ENCODE data around the gene ABCC9.
"Not testable (repeated sequence)": the region's sequence is repeated elsewhere in the genome, so short reads cannot be mapped to it uniquely, and the experiment has no call there.

The ABCC9 gene

DNA sequence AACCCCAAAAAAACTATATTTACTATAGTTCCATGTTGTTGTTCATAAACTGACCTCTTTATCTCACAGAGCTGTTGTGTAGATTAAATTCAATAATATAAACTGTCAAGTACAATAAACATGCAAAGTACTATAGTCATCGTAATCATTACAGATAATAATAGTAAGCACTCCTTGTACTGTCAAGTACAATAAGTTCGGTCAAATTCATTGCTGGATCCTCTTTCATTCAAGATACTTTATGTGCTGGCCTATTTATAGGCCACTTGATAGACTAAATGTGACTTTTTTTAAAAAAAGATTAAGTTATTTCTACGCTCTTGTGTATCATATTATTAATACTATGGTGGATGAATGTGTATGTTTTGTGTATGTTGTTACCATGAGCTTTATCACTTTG, 127.5 kb downstream of the ABCC9 start:
- no peak for DNase-seq

DNA sequence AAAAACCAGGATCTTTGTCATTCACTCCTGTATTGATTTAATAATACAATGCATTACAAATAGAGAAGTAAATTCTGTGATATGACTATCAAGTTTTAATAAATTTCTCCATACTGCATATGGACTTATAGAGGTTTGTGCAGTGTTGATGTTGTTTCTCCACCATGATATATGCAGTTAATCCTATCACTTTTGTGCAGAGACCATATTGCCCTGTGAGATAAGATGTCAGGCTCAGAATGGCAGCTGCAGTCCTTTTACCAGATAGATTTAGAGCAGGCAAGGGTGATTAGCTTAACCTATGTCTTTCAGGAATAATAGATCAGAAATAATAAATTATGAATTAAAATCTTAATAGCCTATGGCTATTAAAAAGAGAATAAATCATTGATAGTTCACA, 128.1 kb downstream of the ABCC9 start:
- no peak for DNase-seq

DNA sequence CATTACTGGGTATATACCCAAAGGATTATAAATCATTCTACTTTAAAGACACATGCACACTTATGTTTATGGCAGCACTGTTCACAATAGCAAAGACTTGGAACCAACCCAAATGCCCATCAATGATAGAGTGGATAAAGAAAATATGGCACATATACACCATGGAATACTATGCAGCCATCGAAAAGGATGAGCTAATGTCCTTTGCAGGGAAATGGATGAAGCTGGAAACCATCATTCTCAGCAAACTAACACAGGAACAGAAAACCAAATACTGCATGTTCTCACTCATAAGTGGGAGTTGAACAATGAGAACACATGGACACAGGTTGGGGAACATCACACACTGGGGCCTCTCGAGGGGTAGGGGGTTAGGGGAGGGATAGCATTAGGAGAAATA, 128.9 kb downstream of the ABCC9 start:
- DNase-seq: not testable (repeated sequence)

DNA sequence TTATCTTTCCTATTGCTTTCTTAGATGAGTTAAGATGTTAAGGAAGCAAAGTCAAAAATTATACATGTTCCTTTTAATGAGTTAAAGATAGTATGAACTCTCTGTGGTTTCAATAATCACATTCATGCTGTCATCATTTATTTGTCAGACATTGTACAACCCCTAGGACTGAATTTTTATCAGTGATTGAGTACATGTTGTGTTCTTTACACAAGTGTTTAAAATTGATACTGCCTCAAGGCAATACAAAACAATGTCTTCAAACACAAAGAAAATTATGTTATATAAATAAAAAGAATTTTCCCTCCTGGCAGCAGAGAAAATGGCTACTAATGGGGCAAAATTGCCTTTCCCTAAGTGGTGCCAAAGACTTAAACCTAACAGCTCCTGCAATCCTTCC, 132.1 kb downstream of the ABCC9 start:
- DNase-seq: no peak

DNA sequence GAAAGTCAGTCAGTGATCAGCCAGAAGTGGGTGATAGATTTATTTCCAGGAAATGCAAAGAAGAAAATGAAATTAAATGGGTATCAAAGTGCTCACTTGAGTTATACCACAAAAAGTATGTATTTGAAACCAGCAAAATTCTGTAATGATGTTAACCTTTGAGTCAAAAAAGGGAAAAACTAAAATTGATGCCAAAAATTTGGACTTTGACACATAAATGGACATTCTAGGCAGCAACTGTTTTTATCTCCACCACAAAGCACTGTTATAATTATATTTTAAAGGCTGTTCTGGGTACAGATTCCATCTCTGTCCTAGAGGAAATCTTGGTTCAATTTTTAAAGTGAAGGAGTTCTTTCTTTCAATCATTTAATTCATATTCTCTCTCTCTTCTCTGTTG, 135.0 kb downstream of the ABCC9 start:
- DNase-seq: no peak

DNA sequence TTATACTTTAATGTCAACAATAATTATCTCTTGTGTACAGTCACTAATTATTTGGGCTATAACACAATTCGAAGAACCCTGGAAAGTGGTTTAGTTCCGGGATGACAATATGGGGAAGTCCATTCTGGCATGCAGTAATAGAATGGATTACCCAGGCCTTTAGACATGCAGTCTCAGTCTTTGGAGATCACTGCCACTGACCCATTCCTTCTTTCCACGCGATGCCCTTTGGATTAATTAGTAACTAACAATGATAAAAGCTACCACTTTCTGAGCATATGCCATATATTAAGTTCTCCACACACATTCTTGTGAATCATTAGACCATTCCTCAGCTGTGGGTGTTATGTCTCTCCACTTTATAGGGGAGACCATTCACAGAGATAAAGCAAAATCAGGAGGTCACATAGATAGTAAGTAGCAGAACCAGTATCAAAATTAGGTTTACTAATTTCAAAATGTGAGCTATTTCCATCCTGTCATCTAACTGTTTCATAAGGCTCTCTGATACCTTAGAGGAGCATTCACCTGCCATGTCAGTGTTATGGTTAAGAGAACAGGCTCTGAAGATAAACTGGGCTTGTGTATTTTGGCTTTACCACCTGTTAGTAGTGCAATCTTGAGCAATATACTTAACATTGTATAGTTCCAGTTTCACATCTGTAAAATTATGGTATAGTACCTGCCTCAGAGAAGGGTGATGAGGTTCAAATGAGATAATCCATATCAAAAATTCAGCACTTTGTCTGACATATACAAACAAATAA, 139.5 kb downstream of the ABCC9 start:
- no peak for DNase-seq

DNA sequence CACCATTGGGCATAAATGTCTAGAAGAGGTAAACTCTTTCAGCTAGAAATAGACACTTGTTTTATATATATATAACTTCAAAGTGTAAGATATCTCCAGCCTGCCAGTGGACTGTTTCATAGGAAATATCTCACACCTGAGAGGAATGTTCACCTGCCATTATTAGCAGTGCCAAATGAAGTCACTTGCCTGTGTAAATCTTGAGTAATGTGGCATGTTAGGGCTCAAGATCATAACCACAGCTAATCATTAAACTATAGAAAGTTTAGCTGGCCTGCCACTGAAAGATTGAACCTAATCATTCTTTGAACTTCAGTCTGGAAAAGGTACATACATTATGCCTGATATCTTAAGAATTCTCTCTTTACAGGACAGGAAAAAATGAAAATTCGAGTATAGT, 141.2 kb downstream of the ABCC9 start:
- no peak for DNase-seq

DNA sequence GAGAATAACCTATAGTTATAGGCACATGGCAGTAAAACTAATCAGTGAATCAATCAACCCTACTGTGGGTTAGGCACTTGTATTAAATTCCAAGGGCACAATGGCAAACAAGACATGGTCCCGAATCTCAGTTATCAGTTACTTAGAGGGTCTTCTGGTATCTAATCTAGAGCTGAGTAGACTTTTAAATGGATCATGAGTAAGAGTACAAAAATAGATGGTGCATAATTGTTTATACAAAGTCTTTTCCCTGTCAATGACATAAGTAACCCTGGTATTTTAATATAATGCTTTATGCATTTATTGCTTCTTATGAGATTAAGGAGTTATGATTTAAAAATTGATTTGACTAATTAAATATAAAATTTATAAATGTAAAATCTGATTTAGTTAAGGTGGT, 143.7 kb downstream of the ABCC9 start:
- DNase-seq: no peak

DNA sequence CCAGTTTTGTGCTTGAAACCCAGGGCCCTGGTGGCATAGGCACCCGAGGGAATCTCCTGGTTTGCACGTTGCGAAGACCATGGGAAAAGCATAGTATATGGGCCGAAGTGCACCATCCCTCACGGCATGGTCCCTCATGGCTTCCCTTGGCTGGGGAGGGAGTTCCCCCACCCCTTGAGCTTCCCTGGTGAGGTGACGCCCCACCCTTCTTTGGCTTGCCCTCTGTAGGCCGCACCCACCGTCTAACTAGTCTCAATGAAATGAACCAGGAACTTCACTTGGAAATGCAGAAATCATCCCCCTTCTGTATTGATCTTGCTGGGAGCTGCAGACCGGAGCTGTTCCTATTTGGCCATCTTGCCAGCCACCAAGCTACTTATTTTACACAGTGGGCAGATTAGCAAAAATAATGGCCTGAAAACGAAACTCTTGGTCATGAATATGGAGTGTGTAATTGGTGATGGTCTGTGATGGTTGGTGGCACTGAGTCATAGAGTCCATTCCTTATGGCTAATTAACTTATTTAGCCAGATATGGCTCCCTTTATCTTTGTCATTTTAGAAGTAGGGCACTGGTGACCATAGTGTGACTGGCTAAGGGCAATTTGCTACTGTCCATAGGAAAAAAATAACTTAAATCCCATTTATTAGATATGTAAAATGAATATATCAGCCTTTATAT, 145.4 kb downstream of the ABCC9 start:
- no peak for DNase-seq

DNA sequence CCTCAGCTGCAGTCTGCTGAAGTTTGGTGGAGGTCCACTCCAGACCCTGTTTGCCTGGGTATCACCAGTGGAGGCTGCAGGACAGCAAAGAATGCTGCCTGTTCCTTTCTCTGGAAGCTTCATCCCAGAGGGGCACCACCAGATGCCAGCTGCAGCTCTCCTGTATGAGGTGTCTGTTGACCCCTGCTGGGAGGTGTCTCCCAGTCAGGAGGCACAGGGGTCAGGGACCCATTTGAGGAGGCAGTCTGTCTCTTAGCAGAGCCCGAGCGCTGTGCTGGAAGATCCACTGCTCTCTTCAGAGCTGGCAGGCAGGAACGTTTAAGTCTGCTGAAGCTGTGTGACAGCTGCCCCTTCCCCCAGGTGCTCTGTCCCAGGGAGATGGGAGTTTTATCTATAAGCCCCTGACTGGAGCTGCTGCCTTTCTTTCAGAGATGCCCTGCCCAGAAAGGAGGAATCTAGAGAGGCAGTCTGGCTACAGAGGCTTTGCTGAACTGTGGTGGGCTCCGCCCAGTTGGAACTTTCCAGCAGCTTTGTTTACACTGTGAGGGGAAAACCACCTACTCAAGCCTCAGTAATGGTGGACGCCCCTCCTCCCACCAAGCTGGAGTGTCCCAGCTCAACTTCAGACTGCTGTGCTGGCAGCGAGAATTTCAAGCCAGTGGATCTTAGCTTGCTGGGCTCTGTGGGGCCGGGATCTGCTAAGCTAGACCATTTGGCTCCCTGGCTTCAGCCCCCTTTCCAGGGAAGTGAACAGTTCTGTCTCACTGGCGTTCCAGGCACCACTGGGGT, 146.2 kb downstream of the ABCC9 start:
- DNase-seq: not testable (repeated sequence)

DNA sequence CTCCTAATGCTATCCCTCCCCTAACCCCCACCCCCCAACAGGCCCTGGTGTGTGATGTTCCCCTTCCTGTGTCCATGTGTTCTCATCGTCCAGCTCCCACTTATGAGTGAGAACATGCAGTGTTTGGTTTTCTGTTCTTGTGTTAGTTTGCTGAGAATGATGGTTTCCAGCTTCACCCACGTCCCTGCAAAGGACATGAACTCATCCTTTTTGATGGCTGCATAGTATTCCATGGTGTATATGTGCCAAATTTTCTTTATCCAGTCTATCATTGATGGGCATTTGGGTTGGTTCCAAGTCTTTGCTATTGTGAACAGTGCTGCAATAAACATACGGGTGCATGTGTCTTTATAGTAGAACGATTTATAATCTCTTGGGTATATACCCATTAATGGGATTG, 151.5 kb downstream of the ABCC9 start:
- DNase-seq: not testable (repeated sequence)

DNA sequence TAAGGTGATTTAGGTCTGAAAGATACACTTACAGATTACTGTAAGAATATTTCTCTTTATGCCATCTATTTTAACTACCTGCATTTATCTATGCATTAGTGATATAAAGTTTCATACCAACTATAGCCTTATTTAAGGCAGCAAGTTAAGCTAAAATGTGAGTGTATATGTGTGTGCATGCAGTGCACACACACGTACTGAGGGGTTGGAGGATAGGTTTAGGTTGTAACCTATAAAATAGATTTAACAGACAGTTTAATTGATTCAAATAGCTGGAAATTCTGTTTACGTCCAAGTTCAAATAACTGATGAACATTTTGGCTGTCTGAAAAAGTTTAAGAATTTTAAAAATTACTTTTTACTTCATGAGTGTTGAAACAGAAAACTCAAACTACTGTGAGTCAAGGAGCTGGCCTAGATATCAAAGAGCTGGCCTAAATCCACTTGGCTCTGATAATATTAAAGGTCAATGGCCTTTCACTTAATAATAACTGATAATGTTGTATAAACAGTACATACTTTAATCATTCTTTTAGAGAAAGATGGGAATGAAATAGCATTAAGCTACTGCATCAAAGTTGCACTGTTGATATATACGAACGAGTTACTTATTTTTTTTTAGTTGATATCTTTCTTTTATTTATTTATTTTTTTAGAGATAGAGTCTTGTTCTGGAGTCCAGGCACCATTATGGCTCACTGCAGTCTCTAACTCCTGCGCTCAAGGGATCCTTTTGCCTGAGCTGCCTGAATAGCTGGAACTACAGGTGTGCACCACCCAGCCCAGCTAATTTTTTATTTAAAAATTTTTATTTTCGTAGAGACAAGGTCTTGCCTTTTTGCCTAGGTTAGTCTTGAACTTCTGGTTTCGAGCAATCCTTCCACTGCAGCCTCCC, 152.9 kb downstream of the ABCC9 start:
- no peak for DNase-seq

DNA sequence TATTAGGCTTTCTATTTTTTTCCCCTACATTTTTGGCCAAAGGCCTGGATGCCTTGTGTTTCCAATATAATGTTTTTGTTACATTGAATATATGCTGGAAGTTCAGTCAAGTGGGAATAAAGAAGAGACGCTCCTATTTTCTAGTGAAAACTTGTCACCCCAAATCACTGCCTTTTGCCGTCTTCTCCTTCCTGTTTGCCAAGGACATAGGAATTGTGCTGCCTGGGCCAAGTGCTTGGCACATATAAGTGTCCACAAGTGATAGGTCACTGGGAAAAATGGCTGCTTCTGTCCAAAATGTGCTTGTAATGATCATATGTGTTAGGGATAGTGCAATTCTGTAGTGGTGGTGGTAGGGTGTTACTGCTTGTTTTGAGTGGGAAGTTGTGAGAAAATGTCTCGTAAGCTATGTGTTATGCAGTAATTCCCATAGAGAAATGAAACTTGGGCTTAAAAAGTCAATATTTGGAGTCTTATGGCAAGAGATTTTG, 155.1 kb downstream of the ABCC9 start:
- DNase-seq: no peak

DNA sequence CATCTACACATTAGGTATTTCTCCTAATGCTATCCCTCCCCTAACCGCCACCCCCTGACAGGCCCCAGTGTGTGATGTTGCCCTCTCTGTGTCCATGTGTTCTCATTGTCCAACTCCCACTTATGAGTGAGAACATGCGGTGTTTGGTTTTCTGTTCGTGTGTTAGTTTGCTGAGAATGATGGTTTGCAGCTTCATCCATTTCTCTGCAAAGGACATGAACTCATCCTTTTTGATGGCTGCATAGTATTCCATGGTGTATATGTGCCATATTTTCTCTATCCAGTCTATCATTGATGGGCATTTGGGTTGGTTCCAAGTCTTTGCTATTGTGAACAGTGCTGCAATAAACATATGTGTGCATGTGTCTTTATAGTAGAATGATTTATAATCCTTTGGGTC, 158.5 kb downstream of the ABCC9 start:
- not testable (repeated sequence) for DNase-seq

DNA sequence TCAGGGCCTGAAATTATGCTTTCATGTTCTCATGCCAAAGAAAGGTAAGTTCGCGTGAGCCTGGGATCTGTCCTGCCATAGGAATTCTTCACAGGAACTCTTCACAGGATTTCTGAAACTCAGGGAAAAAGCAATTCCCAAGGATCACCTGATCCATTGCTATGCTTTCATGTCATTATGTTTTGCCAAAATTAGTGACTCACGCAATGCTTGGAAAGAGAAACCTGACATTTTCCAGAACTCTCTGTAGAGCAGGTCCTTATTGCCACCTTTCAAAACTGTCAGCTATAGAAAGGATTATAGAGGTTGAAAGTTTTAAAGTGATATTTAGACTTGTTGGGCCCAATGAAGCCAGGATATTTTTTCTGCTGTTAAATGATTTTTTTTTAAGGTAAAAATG, 160.4 kb downstream of the ABCC9 start:
- DNase-seq: no peak

DNA sequence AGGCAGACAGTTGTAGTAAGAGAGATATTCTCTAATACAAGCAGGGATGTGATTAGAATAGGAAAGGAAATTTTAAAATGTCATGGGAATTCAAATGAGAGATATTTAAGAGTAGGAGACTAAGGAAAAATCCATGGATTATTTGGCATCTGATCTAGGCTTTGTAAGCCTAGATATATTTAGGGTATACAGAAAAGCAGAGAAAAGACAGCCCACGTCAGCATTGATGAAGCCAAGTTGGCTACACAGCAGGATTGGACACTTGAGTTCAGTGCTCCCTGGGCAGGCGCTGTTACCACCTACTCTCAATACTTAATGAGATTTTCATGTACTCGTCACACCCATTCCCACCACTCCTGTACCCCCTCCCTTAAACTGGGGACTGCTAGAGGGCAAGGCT, 165.1 kb downstream of the ABCC9 start:
- no peak for DNase-seq

DNA sequence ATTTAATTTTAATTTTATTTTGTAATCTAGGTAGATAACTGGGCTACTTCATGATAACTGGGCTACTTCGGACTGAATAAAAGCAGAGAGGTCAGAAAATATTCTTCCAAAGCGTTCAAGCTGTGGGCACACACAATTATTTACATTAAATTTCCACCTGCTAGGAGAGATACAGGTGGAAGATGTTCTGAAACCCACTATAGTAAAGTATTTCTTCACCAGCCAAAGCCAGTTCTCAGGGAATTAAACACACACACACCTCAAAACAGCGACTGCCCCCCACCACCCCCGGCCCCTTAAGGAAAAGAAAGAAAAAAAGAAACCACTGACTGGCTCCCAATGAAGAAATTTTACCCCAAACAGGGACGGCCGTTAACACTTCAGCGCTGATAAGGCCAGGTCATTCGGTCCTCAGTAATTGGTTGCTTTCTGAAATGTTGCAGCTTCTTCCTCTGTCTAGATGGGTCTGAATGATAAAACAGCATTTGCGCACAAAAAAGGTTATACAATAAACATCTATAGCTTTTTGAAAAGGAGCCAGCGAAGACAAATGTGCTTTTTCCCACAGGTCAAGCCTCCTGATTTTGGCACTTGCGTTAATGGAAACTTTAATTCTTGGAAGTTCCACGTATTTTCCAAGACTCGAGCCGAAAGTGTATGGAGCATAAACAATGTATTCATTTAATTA, 165.9 kb downstream of the ABCC9 start:
- no peak for DNase-seq

DNA sequence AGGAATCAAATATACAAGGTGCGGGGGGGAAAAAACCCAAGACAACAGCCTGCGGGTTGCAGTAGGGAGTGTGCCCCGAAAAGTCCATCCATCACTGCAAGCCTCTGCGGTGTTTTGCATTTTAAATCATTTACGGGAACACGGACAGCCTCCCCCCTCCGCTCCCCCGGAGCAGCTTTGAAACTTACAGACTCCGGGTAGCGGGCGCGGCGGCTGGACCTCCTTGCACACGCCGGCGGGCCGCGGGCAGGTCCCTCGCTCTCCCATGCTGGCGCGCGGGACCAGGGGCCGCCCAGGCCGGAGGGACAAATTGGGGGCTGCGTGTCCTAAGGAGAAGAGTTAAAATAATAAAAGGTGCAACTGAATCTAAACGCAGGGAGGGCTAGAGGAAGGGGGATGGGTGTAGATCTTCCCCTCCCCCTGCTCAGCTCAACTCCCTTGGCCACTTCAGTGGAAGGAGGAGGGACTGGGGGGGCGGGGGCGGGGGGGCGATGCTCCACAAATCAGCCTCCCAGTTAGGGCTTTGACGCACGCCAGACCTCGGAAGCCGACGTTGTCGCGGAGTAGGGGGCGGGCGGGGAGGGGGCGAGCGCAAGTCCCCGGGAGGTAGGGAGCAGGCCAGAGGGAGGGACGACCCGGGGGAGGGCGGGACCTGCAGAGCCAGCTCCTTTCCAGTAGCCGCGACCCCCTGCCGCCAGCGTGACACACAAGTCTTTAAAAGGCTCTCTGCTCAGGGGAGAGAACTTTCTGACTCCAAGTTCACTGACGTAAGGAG, 166.7 kb downstream of the ABCC9 start, which contains the start of gene KCNJ8:
Gene KCNJ8 (minus strand): TSS at position 349 of the 775 bp plus-strand sequence. CDS start 1,090 bp downstream, outside the sequence.
- DNase-seq: no peak

DNA sequence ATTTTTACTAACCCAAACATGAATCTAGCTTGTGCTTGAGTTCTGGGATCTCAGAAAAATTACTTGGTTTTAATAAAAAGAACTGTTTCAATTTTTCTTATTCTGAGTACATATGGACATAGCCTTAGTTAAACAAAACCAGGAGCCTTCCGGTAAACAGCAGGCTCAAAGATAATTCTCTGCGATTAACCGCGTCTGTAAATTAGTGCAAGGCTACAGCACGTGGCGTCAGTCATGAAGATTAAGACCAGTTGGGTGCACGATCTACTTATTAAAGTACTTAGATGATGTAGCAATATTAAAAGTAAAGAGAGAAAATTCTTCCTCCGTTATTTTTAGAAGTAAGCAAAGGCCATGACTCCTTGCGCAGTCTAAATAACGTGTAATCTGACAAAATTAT, 167.4 kb downstream of the ABCC9 start:
- no peak for DNase-seq

DNA sequence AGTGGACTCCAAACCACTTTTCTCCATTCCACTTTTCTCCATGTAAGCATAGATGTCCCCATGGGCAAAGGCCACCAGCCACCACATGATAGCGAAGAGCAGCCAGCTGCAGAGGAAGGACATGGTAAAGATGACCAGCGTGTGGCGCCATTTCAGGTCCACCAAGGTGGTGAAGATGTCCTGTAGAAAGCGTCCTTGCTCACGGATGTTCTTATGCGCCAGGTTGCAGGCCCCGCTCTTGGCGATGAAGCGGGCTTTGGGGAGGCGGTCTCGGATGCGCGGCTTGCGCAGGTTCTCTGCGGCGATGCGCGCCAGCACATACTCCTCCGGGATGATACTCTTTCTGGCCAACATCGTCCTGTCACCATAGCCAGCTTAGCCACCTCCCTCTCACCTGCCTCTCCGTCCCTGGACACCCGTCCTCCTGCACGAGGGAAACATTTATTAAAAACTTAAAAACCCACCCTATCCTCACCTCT, 167.9 kb downstream of the ABCC9 start:
- DNase-seq: no peak

DNA sequence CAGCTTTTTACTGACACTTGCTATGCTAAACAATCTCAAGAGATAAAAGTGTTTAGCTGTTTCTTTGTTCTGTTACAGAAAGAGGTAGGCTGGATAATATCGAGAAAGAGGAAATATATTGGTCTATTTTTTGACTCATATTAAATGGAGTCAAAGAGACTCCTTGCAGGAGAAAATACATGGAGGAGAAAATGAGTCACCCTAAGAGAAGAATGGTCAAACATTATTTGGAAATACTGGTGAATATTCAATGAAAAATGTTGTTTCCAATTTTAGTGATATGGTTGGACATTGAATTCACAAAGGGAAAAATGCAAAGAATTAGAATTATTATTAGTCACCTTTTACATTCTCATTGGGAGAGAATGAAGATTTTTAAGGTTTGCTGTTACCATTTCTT, 169.9 kb downstream of the ABCC9 start:
- DNase-seq: no peak
